ENCODE data around the gene PREX1. TPM values are rescaled to one million over a fixed set of nuclear protein-coding genes. Genes with fewer than 3 reads are reported as not detected.

The PREX1 gene
- total RNA-seq, 4 donors from 2014 or later: 7.5 to 10.9 (median 9.1) TPM

DNA sequence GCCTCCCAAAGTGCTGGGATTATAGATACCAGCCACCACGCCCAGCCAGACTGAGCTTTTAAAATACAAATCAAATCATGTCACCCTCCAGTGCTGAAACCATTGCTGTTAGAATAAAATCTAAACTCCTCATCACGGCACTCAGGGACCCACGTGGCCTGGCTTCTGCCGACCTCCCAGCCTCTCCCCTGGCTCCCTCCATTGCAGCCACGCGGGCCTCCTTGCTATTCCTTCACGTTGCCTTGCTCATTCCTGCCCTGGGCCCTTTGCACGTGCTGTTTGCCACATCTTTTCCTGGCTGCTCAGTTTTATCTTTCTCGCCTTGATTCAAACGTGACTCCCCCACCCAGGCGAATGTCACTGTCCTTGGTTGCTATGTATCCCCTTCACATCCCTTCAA lies 244.6 kb downstream of the PREX1 start:
- intact Hi-C loops (cut with DNase I; ENCODE audit: low total_unique reads) (no loop called here), in situ Hi-C loops (cut with MboI; ENCODE audit: low sequenced_read_pairs in 4 of 4) (no loop called here)
- no peak overlapping the region for H3K4me3 ChIP-seq
- no peaks in the 10 kb centered on the region for H3K4me1 ChIP-seq
- H3K27ac ChIP-seq: no peak overlapping the region
- no peaks in the 10 kb centered on the region for H3K9me3 ChIP-seq
- no peak for TF ChIP-seq POLR2A (IDR thresholded peaks at IDR 0.05)
- TF ChIP-seq CTCF (IDR thresholded peaks at IDR 0.05 in 4 of 5, conservative IDR thresholded peaks at IDR 0.05 in 1 of 5): no peak
- no peak for DNase-seq
- peaks cover 0 to 17% (median 5%) of the 10 kb centered on the region in 3 donors for H3K27me3 ChIP-seq
- ATAC-seq: no peak
- no peaks in the 10 kb centered on the region for H3K36me3 ChIP-seq

DNA sequence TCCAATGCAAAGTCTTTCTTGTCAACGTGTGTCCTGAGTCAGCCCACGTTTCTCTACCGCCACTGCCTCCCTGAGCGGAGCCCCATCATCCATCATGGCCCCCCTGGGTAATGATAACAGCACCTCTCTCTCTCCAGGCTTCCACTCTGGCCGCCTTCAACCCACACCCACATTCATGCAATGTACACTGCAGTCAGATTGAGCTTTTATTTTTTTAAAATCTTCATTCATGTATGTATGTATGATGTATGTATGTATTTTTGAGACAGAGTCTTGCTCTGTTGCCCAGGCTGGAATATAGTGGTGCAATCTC lies 245.2 kb downstream of the PREX1 start:
- no peaks in the 10 kb centered on the region for H3K4me1 ChIP-seq
- no peak for TF ChIP-seq POLR2A (IDR thresholded peaks at IDR 0.05)
- TF ChIP-seq CTCF (IDR thresholded peaks at IDR 0.05 in 4 of 5, conservative IDR thresholded peaks at IDR 0.05 in 1 of 5): no peak
- DNase-seq: no peak

GRCh38 chr20:48581167-48581566 lies 246.6 kb downstream of the PREX1 start:
- intact Hi-C loops (cut with DNase I; ENCODE audit: low total_unique reads) (no loop called here), in situ Hi-C loops (cut with MboI; ENCODE audit: low sequenced_read_pairs in 4 of 4) (no loop called here)
- H3K27me3 ChIP-seq: peaks cover 0 to 15% (median 5%) of the 10 kb centered on the region in 3 donors
- no peaks in the 10 kb centered on the region for H3K36me3 ChIP-seq
- ATAC-seq (no peak), DNase-seq (no peak)
- H3K27ac ChIP-seq: no peak overlapping the region
- no peak overlapping the region for H3K4me3 ChIP-seq
- no peaks in the 10 kb centered on the region for H3K4me1 ChIP-seq
- TF ChIP-seq POLR2A (IDR thresholded peaks at IDR 0.05) (no peak), CTCF (IDR thresholded peaks at IDR 0.05 in 4 of 5, conservative IDR thresholded peaks at IDR 0.05 in 1 of 5) (no peak)
- H3K9me3 ChIP-seq: no peaks in the 10 kb centered on the region

More for the DNA sequence above, 245.2 kb downstream of the PREX1 start:
- Histone ChIP-seq H3K27me3 (peaks cover 0 to 17% (median 5%) of the 10 kb centered on the region in 3 donors), H3K36me3 (no peaks in the 10 kb centered on the region), H3K9me3 (no peaks in the 10 kb centered on the region), H3K4me3 (no peak overlapping the region), H3K27ac (no peak overlapping the region)
- intact Hi-C loops (cut with DNase I; ENCODE audit: low total_unique reads) (no loop called here), in situ Hi-C loops (cut with MboI; ENCODE audit: low sequenced_read_pairs in 4 of 4) (no loop called here)
- ATAC-seq: no peak

- Histone ChIP-seq H3K27me3 (peaks cover 0 to 3% (median 0%) of the 10 kb centered on the region in 3 donors), H3K4me1 (no peaks in the 10 kb centered on the region), H3K27ac (no peak overlapping the region), H3K4me3 (no peak overlapping the region), H3K36me3 (no peaks in the 10 kb centered on the region), H3K9me3 (no peaks in the 10 kb centered on the region)
- no peak for ATAC-seq
- TF ChIP-seq POLR2A (IDR thresholded peaks at IDR 0.05) (no peak), CTCF (IDR thresholded peaks at IDR 0.05 in 4 of 5, conservative IDR thresholded peaks at IDR 0.05 in 1 of 5) (no peak)
- in situ Hi-C loops (cut with MboI; ENCODE audit: low sequenced_read_pairs in 4 of 4) (no loop called here), intact Hi-C loops (cut with DNase I; ENCODE audit: low total_unique reads) (no loop called here)
- DNase-seq: no peak
Observed at GRCh38 chr20:48578397-48579098, 249.3 kb downstream of the PREX1 start.

DNA sequence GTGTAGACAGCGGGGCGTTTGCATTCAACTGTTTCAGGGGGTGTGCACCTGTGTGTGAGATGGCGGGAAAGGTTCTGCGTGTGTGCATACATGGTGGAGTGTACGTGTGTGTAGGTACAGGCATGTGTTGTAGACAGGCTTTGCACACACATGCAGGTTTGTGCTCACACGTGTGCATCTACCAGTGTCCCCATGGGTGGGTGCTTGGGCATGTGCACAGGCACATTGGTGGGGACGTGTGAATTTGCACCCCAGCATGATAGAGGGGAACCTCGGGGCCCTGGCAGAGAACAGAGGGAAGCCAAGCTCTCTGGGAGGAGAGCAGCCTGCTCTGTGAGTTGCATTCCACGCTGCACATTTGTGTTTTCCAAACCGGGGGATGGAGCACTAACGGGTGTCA lies 250.2 kb downstream of the PREX1 start:
- in situ Hi-C loops (cut with MboI; ENCODE audit: low sequenced_read_pairs in 4 of 4): no loop called here

More for the DNA sequence above, 250.2 kb downstream of the PREX1 start:
- Histone ChIP-seq H3K4me1 (peaks cover 0 to 2% of the 10 kb centered on the region in 2 donors), H3K27ac (no peak overlapping the region), H3K9me3 (no peaks in the 10 kb centered on the region), H3K27me3 (peaks cover 0 to 3% (median 0%) of the 10 kb centered on the region in 3 donors), H3K36me3 (no peaks in the 10 kb centered on the region), H3K4me3 (no peak overlapping the region)
- ATAC-seq: no peak
- intact Hi-C loops (cut with DNase I; ENCODE audit: low total_unique reads): no loop called here
- no peak for TF ChIP-seq CTCF (IDR thresholded peaks at IDR 0.05 in 4 of 5, conservative IDR thresholded peaks at IDR 0.05 in 1 of 5)
- TF ChIP-seq POLR2A (IDR thresholded peaks at IDR 0.05): no peak
- no peak for DNase-seq

Data from gastrocnemius medialis (tissue), 4 donors.